Body of pancreas (tissue), 4 donors: Measurements from ENCODE around the gene ANO2.

ENCODE experiments used
- POLR2A ChIP-seq, 3 donors: fragments of 450-650 bp; IDR thresholded peaks; one replicate each; pipeline ENCODE4 v1.6.1; 2016; ENCODE audit warnings: antibody characterized with exemption in 3 of 3, mild to moderate bottlenecking in 2 of 3
- TF ChIP-seq, protein P1 (sequence below), 7 experiments: fragments of 450-650 bp in 4 of 7; fragments of 200-600 bp in 3 of 7; sonication (generic) in 3 of 7; IDR thresholded peaks; one replicate each; pipeline ENCODE4 v1.5.1; 2016 to 2019; ENCODE audit warnings: antibody characterized with exemption in 7 of 7

- no peak for TF ChIP-seq POLR2A (IDR thresholded peaks at IDR 0.05)
- TF ChIP-seq, protein P1, sequence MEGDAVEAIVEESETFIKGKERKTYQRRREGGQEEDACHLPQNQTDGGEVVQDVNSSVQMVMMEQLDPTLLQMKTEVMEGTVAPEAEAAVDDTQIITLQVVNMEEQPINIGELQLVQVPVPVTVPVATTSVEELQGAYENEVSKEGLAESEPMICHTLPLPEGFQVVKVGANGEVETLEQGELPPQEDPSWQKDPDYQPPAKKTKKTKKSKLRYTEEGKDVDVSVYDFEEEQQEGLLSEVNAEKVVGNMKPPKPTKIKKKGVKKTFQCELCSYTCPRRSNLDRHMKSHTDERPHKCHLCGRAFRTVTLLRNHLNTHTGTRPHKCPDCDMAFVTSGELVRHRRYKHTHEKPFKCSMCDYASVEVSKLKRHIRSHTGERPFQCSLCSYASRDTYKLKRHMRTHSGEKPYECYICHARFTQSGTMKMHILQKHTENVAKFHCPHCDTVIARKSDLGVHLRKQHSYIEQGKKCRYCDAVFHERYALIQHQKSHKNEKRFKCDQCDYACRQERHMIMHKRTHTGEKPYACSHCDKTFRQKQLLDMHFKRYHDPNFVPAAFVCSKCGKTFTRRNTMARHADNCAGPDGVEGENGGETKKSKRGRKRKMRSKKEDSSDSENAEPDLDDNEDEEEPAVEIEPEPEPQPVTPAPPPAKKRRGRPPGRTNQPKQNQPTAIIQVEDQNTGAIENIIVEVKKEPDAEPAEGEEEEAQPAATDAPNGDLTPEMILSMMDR (IDR thresholded peaks at IDR 0.05): no peak
These were observed 379.0 kb downstream of the ANO2 start for GRCh38 chr12:5565933-5566599.
